ENCODE results near the gene MAST4.
A peak's percentile ranks its signal among the peaks of the same experiment; 100 is the strongest.
"Not testable (repeated sequence)": the region's sequence is repeated elsewhere in the genome, so short reads cannot be mapped to it uniquely, and the experiment has no call there.

The MAST4 gene

GRCh38 chr5:67147760-67148159 lies 551.6 kb downstream of the MAST4 start:
- DNase-seq = no peak

- no peak for DNase-seq
Observed at GRCh38 chr5:67149057-67149950, 553.1 kb downstream of the MAST4 start.

- no peak for DNase-seq
Observed at GRCh38 chr5:67149951-67150523, 553.8 kb downstream of the MAST4 start.

GRCh38 chr5:67152400-67152799 lies 556.2 kb downstream of the MAST4 start:
- no peak for DNase-seq

GRCh38 chr5:67153292-67153691 lies 557.1 kb downstream of the MAST4 start:
- no peak for DNase-seq

GRCh38 chr5:67154556-67155206 lies 558.5 kb downstream of the MAST4 start:
- no peak for DNase-seq

GRCh38 chr5:67156976-67157583 lies 560.9 kb downstream of the MAST4 start:
- DNase-seq = peak; percentile 39

GRCh38 chr5:67160272-67160671 lies 564.1 kb downstream of the MAST4 start:
- DNase-seq = no peak

- DNase-seq = no peak
Observed at GRCh38 chr5:67160985-67161384, 564.8 kb downstream of the MAST4 start.

GRCh38 chr5:67161767-67162166 lies 565.6 kb downstream of the MAST4 start:
- DNase-seq = no peak

- no peak for DNase-seq
Observed at GRCh38 chr5:67163231-67163756, 567.1 kb downstream of the MAST4 start.

- DNase-seq = no peak
Observed at GRCh38 chr5:67163863-67164595, 567.8 kb downstream of the MAST4 start.

- DNase-seq = no peak
Observed at GRCh38 chr5:67164856-67165525, 568.8 kb downstream of the MAST4 start.

- peak; percentile 70 for DNase-seq
Observed at GRCh38 chr5:67165526-67166459, 569.6 kb downstream of the MAST4 start.

- peak; percentile 49 for DNase-seq
Observed at GRCh38 chr5:67166460-67167285, 570.5 kb downstream of the MAST4 start.

- DNase-seq = no peak
Observed at GRCh38 chr5:67168069-67168468, 571.9 kb downstream of the MAST4 start.

GRCh38 chr5:67170767-67171166 lies 574.6 kb downstream of the MAST4 start:
- DNase-seq = no peak

GRCh38 chr5:67173351-67173750 lies 577.2 kb downstream of the MAST4 start:
- DNase-seq = not testable (repeated sequence)

GRCh38 chr5:67173959-67174358 lies 577.8 kb downstream of the MAST4 start:
- no peak for DNase-seq

GRCh38 chr5:67176936-67177335 lies 580.7 kb downstream of the MAST4 start:
- DNase-seq = no peak

Measured in stimulated activated CD4-positive, alpha-beta T cell treated with anti-CD3 and anti-CD28 coated beads, Interleukin-12 subunit alpha, Interleukin-12 subunit beta, amount 100 ng/mL, for 4 hours (primary cell).